Activated T-helper 1 cell treated with anti-CD3 and anti-CD28 coated beads, Interleukin-2, amount 50 U/mL, for 16 hours (primary cell): ENCODE data around the gene LRRC46.

Experiments used
- DNase-seq, 2 donors: peaks; one replicate each; pipeline ENCODE4 v3.0.0-alpha.2; 2020; ENCODE audit warnings: low read depth in 1 of 2, low spot score in 1 of 2

The LRRC46 gene

GRCh38 chr17:47875011-47875985 lies 43.8 kb downstream of the LRRC46 start:
- no peak for DNase-seq

GRCh38 chr17:47877368-47878034 lies 46.0 kb downstream of the LRRC46 start:
- DNase-seq = no peak

DNA sequence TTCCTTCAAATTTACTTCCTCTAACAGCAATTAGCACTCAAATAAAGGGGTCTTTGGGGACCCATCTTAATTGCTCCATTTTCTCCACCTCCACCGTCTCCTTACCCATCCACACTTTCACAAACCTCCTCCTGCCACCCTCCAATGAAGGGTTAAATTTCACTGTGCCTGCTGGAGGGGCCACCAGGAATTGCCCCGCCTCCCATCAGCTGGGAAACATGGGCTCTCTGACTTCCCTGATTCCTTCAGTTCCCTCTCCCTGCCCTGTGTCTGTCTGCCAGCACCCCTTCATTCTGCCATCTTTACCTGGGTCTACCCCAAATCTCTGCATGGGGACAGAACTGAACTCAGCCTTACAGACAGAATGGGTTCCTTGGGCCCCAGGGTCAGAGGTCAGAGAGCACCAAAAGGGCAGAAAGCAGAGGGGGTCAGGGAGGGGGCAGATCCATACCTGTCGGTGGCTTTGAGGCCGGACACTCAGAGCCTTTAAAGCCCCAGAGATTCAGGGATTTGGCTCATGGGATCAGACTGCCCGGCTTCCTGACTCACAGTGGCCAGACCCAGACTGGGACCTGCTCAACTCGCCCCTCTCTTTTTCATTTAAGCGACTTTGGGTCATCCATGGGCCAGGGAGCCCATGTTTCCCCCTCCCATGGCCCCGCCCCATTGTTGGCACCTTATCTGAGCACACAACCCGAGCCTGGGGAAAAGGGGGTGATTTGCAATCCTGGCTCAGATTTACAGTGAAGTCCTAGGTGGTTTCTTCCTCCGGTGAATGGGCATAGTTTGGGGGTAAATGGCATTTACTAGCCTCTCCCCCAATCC lies 46.9 kb downstream of the LRRC46 start:
- DNase-seq = no peak

- DNase-seq = no peak
Observed at GRCh38 chr17:47879028-47879585, 47.6 kb downstream of the LRRC46 start.

DNA sequence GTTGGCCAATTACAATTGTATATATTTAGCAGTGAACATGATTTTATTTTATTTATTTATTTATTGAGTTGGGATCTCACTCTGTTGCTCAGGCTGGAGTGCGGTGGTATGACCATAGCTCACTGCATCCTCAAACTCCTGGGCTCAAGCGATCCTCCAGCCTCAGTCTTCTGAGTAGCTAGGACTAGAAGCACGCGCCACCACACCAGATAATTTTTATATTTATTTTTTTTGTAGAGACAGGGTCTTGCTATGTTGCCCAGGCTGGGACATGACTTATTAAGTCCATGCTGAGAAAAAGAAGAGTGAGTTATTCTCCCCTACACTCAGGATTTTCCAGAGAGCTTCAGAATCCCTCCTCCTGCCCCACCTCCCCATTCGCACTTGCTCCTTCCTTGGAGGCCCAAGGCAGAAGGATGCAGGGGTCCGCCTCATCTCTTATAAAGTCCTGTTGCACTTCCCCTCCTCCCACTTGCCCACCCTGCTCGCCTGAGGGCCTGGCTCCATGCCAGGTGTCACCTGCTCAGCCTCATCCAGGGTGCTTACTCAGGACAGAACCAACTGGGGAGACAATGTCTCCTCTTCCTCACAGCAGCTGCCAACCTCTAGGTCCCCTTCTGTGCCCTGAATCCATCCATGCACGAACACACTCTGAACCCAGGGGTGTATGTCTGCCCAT lies 48.4 kb downstream of the LRRC46 start:
- DNase-seq = no peak

DNA sequence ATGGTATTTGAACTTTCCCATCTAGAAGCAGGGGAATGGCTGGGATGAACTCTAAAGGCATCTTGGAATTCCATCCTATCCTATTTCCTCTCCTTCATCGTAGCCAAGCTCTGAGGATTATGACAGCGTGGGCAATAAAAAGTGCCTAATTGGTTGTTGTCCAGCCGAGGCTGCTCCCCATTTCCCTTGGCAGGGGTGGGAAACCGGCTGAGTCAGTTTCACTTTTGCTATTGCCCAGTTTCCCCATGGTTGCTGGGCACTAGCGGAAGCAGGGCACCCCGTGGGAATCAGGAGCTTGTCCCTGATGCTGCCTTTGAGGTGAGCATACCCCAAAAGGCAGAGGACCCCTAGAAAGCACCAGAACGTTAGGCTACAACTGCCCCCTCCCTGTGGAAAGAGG lies 50.8 kb downstream of the LRRC46 start:
- DNase-seq = no peak

GRCh38 chr17:47882695-47883588 lies 51.5 kb downstream of the LRRC46 start:
- no peak for DNase-seq

DNA sequence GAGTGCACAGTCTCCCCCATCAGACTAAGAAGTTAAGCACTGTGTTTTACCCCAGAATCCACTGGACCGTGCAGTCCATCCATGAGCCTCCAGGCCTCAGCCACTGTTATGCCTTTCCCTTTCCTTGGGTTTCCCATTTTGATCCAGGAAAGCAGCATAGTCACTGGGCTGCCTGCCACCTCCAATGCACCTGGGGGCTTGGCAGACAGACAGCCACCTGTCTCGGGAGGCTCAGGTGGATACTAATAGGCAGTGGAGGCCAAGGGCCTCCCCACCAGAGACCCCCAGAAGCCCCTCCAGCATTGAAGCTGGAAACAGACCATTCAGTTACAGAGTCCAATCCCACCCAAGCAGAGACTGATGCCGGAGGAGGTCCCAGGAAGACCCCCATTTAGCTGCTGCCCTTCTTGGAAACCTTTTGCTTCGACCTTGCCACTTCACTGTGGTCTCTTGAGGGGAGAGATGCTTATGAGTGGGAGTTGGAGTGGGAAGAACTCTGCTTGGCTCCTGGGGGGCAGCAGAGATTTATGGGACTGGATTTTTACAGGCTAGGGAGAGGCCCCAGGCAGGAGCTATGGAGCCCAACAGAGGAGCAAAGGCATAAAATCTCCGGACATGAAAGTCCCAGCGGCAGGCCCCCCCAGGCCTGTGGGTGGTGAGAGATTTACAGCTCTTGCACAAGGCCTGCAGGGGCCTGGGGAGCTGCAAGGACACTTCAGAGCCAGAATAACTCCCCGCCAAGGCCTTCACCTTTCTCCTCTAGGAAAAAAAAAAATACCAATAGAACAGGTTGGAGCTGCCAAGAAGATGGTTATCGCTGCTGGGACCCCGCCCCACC lies 52.3 kb downstream of the LRRC46 start:
- no peak for DNase-seq

- DNase-seq = no peak
Observed at GRCh38 chr17:47884427-47884740, 52.9 kb downstream of the LRRC46 start.

DNA sequence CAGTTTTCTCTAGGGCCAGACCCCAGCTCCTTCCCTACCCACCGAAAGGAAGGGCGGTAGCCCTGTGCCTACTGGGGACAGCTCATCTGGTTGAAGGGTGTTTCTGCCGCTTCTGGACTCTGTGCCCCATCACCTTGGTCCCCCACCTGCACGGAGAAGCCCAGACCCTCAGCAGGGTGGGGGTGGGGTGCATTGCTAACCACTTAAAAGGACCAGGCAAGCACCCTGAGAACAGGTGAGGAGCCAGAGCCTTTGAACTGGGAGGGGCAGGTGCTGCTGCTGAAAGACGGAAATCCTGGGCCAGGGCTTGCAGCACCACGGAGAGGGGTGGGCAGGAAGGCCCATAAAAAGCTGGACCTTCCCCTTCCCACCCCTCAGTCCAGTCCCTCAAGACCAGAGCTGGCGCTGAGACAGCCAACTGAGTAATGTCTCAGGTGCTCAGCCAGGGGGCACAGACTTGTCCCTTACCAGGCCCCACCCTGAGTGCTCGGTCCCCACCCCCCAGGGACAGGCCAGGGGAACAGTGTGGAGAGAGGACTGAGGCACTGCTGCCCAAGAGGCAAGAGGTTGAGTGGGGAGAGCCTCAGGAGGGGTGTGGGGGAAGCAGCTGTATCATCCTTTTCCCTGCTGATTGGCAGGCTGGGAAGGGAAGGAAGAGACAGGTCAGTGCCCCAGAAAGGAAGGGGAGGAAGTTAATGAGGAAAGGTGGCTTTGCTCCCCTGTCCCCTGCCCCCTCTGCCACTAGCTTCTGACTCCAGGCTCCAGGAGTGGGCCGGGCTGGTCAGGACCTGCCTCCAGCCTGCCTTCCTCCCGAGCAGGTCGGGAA lies 53.6 kb downstream of the LRRC46 start:
- no peak for DNase-seq
